Effector CD4-positive, alpha-beta T cell (primary cell): ENCODE measurements around the gene TXNL4A.
"Not testable (repeated sequence)": the region's sequence is repeated elsewhere in the genome, so short reads cannot be mapped to it uniquely, and the experiment has no call there.

ENCODE experiments used
- DNase-seq: peaks from one replicate; pipeline ENCODE4 v3.0.0-alpha.2; 2020

The TXNL4A gene

DNA sequence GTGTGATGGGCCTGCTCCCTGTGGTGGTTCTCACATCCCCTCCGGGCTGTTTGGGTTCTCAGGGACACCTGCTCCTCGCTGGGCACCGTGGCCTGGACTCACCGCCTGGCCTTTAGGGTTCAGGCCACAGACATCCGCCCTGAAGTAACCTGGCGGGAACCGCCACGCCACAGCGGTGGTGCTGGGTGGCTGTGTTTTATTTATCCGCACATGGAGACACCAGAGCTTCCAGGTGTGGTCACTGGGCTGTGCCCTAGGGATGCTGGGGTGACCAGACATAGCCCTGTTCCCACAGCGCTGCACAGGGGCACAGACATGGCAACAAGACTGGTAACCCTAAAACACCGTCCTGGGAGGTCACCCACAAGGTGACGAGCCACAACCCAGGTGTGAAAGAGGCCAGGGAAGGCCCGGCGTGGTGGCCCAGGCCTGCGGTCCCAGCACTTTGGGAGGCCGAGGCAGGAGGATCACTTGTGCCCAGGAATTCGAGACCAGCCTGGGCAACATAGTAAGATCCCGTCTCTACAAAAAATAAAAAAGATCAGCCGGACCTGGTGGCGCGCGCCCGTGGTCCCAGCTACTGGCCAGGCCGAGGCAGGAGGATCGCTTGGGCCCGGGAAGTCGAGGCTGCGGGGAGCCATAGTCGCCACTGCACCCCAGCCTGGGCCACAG is 24.6 kb downstream of the TXNL4A start:
- no peak for DNase-seq

DNA sequence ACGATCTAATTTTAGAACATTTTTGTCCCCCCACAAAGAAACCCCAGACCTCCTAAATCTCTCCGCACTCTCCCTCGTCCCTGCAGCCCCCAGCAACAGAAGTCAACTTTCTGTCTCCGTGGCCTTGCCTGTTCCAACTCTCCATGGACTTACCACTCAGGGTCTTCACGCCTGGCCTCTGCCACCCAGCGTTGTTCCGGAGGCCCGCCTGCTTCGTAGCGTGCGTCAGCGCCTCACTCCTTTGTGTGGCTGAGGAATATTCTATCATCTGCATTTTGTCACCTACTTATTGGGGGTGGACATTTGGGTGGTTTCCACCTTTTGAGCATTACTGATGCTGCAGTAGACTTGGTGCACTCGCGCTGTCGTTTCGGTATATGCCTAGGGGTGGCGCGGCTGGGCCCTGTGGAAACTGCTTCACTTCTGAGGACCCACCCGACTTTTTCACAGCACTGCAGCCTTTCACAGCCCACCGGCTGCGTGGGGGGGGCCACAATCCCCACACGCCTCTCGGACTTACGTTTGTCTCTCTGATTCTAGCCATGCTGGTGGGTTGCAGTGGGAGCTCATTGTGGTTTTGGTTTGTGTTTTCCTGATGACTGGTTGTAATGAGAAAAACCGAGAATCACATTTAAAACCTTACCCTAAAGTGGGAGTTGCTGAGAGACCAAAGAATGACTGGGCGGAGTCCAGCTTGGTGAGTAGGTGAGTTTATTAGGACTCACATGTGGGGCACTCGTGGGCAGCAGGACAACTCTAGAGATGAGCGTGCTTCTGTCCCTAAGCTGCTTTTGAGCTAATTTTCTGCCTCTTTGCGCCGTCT is 25.3 kb downstream of the TXNL4A start:
- DNase-seq = peak; percentile 29

DNA sequence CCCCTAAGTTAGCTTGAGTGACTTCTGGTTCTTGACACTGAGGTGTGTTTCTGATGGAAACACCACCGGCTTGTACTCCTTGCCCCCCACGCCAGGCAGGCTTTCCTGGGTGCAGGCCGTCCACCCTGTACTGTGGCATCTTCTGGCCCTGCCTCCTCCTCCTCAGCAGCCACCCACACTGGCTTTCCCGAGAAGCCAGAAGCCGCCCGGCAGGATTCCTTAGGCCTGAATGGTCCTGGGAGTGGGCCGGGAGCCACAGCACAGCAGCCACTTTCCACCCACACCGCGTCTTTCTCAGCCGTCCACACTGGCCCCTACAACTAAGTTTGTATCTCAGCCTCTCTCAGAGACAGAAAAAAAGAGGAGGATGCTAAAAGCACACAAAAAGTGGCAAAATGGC is 26.1 kb downstream of the TXNL4A start:
- no peak for DNase-seq

DNA sequence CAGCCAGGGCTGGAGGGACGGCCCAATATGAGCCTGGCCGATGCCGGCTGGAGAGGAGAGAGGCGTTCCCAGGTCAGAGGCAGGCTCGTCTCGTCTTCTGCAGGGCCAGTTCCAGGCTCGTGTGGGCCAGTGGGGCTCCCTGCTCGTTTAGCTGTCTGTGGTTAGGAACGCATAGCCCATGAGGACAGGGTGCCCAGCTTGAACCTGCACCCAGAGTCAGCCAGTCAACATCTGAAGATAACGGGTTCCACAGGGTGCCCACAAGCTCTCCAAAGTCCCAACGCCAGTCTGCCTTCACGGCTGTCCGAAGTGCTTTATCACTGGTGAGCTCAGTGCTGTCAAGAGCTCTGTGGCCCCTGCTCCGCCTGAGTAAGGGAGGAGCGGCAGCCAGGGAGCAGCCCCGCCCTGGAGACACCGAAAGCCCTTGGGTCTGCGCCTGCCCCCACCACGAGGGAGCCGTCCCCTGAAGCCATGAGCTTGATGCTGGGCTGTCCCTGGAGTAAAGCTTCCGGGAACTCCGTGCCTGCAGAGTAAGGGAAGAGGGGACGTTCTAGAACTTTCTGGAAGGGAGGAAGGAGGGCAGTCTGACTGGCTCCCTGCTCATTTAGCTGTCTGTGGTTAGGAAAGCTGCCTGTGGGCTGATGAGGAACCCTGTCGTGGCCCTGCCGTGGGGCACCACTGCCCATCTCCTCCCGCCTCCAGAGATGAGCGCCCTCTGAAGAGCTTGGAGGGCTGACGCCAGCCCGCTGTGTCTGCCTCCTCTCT is 26.7 kb downstream of the TXNL4A start:
- DNase-seq = no peak

DNA sequence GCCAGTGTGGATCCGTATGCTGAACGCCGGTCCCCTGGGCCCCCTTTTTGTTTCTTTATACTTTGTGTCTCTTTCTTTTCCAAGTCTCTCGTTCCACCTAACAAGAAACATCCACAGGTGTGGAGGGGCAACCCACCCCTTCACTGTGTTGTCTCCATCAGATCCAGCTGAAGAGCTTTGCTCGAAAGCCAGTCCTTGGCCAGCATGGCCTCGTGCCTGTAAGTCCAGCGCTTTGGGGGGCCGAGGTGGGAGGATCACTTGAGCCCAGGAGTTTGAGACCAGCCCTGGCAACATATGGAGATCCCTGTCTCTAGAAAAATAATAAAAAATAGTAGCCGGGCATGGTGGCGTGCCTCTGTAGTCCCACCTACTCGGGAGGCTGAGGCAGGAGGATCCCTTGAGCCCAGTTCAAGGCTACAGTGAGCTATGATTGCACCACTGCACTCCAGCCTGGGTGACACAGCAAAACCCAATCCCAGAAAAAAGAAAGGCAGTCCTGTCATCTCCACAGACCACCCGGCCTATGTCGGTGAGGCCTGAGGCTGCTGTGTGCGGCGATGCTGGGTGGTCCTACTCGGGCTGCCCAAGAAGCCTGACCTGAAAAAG is 27.3 kb downstream of the TXNL4A start:
- DNase-seq = no peak

DNA sequence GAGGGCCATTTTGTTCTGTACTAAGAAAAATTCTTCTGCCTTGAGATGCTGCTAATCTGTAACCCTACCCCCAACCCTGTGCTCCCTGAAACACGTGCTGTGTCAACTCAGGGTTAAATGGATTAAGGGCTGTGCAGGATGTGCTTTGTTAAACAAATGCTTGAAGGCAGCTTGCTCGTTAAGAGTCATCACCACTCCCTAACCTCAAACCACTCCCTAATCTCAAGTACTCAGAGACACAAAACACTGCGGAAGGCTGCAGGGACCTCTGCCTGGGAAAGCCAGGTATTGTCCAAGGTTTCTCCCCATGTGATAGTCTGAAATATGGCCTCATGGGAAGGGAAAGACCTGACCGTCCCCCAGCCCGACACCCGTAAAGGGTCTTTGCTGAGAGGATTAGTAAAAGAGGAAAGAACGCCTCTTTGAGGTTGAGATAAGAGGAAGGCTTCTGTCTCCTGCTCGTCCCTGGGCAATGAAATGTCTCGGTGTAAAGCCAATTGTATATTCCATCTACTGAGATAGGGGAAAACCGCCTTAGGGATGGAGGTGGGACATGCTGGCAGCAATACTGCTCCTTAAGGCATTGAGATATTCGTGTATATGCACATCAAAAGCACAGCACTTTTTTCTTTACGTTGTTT is 28.1 kb downstream of the TXNL4A start:
- DNase-seq = not testable (repeated sequence)

DNA sequence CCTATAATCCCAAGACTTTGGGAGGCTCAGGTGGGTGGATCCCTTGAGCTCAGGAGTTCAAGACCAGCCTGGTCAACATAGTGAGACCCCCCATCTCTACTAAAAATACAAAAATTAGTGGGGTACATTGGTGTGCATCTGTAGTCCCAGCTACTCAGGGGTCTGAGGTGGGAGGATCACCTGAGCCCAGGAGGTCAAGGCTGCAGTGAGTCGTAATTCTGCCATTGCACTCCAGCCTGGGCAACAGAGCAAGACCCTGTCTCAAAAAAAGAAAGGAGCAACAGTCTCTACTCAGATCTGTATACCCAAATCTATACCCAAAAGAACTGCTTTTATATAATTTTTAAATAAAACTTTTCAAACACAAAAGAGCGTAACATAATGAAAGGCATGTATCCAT is 29.4 kb downstream of the TXNL4A start:
- no peak for DNase-seq

DNA sequence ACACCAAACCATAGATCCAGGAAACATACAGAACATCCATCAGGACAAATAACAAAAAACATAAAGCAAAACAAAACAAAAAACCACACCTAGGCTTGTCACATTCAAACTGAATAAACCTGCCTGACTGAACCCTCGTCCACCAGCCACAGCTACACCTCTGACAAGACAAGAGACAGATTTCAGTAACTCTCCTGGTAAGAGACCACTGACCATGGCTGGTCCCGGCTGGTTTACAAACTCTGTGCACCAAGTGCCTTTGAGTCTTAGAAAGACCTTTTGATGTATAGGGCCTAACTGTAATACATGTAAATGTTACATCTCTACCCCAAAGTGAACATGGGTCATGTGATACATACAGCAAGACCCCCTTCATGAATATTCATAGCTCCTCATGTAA is 32.1 kb downstream of the TXNL4A start:
- DNase-seq = no peak

DNA sequence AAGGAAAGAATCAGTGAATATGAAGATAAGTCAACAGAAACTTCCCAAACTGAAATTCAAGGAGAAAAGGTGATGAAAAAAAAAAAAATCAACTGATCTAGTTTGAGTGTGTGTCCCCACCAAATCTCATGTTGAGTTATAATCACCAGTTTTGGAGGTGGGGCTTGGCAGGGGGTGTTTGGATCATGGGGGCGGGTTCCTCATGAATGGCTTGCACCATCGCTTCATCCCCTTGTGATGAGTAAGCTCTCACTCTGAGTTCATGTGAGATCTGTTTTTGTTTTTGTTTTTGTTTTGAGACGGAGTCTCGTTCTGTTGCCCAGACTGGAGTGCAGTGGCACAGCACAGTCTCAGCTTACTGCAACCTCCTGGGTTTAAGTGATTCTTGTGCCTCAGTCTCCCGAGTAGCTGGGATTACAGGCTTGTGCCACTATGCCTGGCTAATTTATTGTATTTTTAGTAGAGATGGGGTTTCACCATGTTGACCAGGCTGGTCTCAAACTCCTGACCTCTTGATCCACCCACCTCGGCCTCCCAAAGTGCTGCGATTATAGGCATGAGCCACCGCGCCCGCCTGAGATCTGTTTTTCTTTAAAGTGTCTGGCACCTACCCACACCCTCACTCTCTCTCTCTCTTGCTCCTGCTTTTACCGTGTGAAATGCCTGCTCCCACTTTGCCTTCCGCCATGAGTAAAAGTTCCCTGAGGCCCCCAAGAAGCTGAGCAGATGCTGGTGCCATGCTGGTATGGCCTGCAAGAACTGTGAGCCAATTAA is 32.9 kb downstream of the TXNL4A start:
- no peak for DNase-seq

DNA sequence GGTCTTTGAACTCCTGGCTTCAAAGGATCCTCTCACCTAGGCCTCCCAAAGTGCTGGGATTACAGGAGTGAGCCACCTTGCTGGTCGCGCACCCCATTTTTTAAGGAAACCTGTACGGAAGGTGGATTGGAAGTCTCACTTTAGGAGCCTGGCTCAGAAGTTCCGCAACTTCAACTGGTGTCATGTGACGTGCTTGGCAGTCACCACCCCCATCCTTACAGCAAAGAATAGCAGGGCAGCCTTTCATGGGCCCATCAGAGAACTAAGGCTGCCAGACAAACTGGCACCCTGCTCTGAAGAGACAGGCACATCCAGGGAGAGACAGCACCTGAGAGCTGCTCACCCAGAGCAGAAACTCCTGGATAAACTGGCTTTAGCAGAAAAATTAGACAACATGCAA is 33.6 kb downstream of the TXNL4A start:
- DNase-seq = no peak

DNA sequence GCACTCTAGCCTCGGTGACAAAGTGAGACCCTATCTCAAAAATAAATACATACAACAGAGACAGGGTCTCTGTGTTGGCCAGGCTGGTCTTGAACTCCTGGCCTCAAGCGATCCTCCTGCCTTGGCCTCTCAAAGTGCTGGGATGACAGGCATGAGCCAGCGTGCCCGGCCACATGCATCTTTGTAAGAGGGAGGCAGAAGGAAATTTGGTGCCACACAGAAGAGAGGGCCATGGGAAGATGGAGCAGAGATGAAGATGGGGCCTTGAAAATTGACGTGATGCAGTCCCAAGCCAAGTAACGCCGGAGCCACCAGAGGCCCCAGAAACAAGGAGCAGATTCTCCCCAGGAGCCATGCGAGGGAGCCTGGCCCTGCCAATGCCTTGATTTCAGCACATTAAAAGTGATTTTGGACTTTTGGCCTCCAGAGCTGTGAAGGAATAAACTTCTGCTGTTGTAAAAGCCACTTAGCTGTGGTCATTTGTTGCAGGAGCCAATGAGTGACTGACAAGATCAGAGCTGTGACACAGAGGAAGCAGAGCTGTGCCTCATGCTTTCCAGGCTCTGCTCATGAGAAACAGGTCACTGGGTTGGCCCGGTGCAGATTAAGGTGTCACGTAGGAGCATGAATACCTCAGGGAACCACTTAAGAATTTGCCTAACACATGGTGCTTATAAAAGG is 34.3 kb downstream of the TXNL4A start:
- no peak for DNase-seq

DNA sequence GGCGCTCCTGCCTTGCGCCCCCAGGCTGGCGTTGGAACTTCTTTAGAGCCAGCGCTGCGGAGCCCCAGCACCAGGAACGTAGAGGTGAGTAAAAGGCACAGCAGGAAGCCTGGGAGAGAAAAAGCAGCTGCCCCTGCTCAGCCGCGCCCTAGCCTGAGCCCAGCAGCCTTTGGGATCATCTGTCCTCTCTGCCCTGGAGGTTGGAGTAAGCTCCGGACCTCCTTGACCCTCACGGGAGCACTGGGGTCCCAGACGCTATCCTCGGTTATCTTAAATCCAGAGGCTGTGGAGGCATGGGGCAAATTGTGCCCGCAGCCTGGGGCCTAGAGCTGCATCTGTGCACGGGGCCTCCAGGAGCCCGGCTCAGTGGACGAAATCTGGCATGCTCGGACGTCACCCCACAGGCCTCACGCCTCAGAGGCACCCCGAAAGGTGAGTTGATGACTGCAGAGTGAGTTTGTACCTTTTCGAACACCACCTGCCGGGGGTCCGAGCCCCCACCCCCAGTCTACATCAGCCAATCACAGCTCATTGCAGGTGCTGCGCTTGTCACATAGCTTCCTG is 35.3 kb downstream of the TXNL4A start:
- DNase-seq = no peak

DNA sequence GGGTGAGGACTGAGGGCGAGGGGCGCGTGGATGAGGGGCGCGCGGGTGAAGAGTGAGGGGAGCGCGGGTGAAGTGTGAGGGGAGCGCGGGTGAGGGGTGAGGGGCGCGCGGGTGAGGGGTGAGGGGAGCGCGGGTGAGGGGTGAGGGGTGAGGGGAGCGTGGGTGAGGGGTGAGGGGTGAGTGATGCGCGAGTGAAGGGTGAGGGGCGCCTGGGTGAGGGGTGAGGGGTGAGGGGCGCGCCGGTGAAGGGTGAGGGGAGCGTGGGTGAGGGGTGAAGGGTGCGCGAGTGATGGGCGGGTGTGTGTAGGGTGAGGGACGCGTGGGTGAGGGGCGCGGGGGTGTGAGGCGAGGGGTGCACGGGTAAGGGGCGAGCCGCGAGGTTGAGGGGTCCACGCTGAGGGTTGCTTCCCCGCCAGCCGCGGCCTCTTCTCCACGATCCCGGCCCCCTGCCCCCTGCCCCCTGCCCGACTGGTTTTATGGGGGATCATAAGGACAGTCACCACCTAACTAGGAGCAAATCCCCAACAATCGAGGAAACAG is 35.8 kb downstream of the TXNL4A start:
- no peak for DNase-seq

DNA sequence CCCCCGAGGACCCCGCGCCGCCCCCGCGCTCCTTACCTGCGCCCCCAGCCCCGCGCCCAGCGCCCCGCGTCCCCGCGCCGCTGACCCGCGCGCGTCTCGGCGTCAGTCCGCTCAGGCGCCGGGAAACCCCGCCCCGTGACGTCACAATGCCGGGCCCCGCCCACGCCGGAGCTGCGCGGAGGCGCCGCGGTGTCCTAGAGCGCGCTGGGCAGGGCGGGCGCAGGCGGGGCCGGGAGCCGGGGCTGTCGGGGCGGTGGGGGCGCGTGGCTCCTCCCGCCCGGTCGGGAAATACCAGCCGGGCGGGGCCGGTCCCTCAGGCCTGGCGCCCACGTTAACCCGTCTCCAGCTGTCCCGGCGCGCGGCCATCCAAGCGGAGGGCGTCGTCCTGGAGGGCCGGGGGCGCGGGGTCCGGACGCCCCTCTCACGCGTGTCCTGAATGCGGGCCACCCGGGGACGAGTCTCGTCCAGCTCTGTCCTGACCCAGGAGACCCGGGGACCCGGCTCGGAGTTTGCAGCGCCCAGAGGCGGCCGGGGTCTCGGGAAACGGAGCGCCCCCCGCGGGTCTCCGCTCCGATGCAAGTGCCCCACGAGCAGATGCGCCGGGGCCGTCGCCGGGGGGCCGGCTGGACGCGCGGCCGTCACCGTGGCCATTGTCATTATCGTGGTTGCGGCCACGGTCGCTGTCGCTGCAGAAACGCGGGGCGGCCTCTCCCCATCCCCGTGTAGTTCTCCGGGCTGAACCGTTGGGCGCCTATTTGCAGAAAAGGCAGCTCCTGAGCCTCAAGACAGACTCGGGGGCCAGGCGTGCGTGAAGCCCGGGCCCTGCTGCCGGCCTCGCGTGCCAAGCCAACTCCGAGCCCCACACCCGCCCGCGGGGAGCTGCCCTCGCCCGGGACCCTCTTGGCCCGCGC is 36.6 kb downstream of the TXNL4A start, which contains the start of gene SLC66A2:
Gene SLC66A2 (minus strand): TSS at position 109 of the 911 bp plus-strand sequence. CDS start 727 bp downstream, outside the sequence.
- peak; percentile 93 for DNase-seq

DNA sequence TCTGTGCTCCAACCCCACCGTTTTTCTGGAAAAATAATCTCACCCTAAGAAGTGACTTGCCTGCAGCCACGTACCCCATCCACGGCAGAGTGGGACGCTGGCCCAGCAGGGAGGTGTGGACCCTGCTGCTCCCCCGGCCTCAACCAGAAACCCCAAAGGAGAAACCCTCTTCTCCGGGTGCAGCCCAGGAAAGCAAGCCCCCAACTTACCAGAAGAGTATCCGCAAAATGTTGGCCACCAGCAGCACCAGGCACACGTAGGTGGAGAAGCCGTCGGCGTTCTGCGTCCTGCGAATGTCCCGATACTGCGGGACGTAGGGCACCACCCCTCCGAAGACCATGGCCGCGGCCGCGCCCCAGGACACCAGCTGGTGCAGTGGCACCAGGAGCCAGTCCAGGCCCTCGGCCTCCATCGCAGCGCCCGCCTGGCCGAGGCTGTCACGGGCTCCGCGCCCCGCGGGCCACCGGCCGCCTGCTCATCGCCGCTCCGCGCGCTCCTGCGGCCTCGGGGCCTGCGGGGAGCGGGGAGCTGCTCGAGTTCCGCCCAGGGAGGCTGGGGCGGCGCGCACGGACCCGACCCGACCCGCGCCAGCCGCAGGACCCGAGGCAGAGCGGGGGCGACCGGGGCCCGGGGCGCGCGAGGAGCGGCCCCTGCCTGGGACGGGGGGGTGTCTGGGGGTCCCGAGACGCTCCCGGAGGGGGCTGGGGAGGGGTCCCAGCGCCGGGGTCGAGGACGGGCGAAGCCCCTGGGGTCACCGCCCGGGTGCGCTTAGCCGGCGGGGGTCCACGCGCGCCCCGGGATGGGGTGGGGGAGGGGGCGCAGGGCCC is 37.6 kb downstream of the TXNL4A start:
- DNase-seq = no peak

DNA sequence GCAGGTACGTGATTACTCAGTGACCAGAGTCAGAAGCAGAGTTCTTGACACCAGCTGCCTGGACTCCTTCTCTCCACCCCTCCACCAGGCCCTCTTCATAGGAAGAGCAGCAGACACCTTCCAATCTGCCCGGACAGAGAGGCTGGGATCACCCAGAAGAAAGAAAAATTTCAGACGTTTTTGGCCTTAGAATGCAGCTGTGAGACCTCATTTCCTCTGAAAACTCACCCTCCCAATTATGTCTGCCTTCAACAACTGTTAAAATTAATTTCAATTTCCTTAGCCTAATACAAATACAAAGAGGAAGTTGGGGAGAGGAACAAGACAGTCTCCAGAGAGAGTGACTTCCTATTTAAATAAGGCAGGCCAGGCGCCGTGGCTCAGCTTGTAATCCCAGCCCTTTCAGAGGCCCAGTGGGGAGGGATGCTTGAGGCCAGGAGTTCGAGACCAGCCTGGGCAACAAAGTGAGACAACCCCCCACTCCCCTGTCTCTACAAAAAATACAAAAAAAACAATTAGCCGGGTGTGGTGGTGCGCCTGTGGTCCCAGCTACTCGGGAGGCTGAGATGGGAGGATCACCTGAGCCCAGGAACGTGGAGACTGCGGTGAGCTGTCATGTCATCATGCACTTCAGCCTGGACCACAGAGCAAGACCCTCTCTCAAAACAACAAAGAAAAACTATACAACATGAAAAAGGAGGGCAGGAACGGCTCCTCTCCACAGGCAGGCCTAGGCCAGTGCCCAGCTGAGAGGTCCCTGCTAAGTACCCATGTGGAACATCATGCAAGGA is 38.5 kb downstream of the TXNL4A start:
- DNase-seq = no peak

DNA sequence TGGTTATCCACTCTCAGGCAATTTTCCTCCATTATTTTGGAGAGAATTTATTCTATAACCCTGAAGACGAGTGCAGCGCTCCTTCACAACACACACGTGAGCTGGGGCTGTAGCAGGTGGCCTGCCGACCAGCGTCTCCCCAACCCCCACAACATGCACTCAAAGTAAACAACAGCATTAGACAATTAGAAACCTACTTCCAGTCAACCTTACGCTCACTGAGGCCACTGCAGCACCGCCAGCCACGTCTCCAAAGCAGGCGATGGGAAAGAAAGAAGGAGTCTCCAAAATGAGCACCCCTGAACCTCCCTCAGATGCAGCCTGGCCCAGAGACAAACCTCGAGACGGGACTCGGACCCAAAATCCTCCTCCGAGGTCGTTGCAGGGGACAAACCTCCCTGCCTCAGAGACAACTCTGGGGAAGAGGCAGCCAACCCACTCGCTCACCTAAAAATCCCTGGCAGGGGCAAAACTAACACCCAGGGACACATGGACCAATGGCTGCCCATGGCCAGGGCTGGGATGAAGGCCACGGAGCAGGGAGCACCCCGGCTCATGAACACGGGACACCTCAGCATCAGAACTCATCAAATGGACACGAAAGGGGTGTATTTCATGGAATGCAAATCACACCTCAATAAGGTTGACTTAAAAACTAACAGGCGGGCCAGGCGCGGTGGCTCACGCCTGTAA is 39.5 kb downstream of the TXNL4A start:
- DNase-seq = no peak
